Measurements from ENCODE around the gene UBASH3B.
"Not testable (repeated sequence)": the region's sequence is repeated elsewhere in the genome, so short reads cannot be mapped to it uniquely, and the experiment has no call there.

UBASH3B gene

GRCh38 chr11:122821169-122821568, 165.6 kb downstream of the UBASH3B start:
- no peak for DNase-seq

- DNase-seq = no peak
These were observed 166.7 kb downstream of the UBASH3B start for GRCh38 chr11:122822241-122822640.

- DNase-seq = no peak
These were observed 168.0 kb downstream of the UBASH3B start for GRCh38 chr11:122823564-122823963.

GRCh38 chr11:122829371-122829770, 173.8 kb downstream of the UBASH3B start:
- DNase-seq = not testable (repeated sequence)

- DNase-seq = not testable (repeated sequence)
These were observed 176.8 kb downstream of the UBASH3B start for GRCh38 chr11:122832297-122832696.

- DNase-seq = no peak
These were observed 177.4 kb downstream of the UBASH3B start for GRCh38 chr11:122832721-122833470.

GRCh38 chr11:122833846-122834464, 178.4 kb downstream of the UBASH3B start:
- no peak for DNase-seq

- DNase-seq = no peak
These were observed 181.4 kb downstream of the UBASH3B start for GRCh38 chr11:122836916-122837315.

- DNase-seq = no peak
These were observed 182.2 kb downstream of the UBASH3B start for GRCh38 chr11:122837528-122838346.

- DNase-seq = no peak
These were observed 188.0 kb downstream of the UBASH3B start for GRCh38 chr11:122843281-122844141.

GRCh38 chr11:122847466-122847865, 191.9 kb downstream of the UBASH3B start:
- DNase-seq = no peak

- no peak for DNase-seq
These were observed 192.7 kb downstream of the UBASH3B start for GRCh38 chr11:122848186-122848585.

GRCh38 chr11:122850076-122850631, 194.6 kb downstream of the UBASH3B start:
- no peak for DNase-seq

GRCh38 chr11:122851366-122851966, 195.9 kb downstream of the UBASH3B start:
- no peak for DNase-seq

GRCh38 chr11:122852074-122852795, 196.7 kb downstream of the UBASH3B start:
- DNase-seq = no peak

GRCh38 chr11:122852796-122853160, 197.3 kb downstream of the UBASH3B start:
- DNase-seq = no peak

- DNase-seq = no peak
These were observed 197.7 kb downstream of the UBASH3B start for GRCh38 chr11:122853261-122853660.

GRCh38 chr11:122853971-122854446, 198.5 kb downstream of the UBASH3B start:
- peak; percentile 58 to 70 for DNase-seq

- DNase-seq = no peak
These were observed 206.1 kb downstream of the UBASH3B start for GRCh38 chr11:122861631-122862030.

GRCh38 chr11:122862091-122862490, 206.6 kb downstream of the UBASH3B start:
- no peak for DNase-seq

GRCh38 chr11:122863154-122863553, 207.6 kb downstream of the UBASH3B start:
- DNase-seq = not testable (repeated sequence)
